DOHH2 (cell line): ENCODE measurements around the gene TCF25.

Source experiments
- H3F3A ChIP-seq: fragments of 200-600 bp; sonication (generic), shearing (Covaris generic); 2 replicates; pipeline ENCODE4 v1.6.0; 2016; ENCODE audit warnings: antibody characterized with exemption, mild to moderate bottlenecking; ENCODE audit not compliant: control insufficient read depth, insufficient read depth
- H3K27ac ChIP-seq: fragments of 200-600 bp; sonication (generic); 2 replicates; pipeline ENCODE4 v1.5.1; 2014; ENCODE audit warnings: low read depth, mild to moderate bottlenecking, low read length, moderate library complexity
- H3K27me3 ChIP-seq: fragments of 200-600 bp; sonication (generic); 2 replicates; pipeline ENCODE4 v1.6.1; 2014; ENCODE audit warnings: mild to moderate bottlenecking, low read length, mixed read lengths; ENCODE audit not compliant: control insufficient read depth
- H3K36me3 ChIP-seq: fragments of 200-600 bp; sonication (generic); 2 replicates; pipeline ENCODE4 v1.6.1; 2014; ENCODE audit warnings: mild to moderate bottlenecking, low read length, moderate library complexity, mixed read lengths; ENCODE audit not compliant: control insufficient read depth
- H3K4me1 ChIP-seq: fragments of 200-600 bp; sonication (generic); 2 replicates; pipeline ENCODE4 v1.6.1; 2014; ENCODE audit warnings: mild to moderate bottlenecking, low read length, mixed read lengths; ENCODE audit not compliant: control insufficient read depth
- H3K4me2 ChIP-seq: fragments of 200-600 bp; sonication (generic); 2 replicates; pipeline ENCODE4 v1.6.0; 2014; ENCODE audit warnings: mild to moderate bottlenecking, low read length, moderate library complexity
- H3K4me3 ChIP-seq: fragments of 200-600 bp; sonication (generic); 2 replicates; pipeline ENCODE4 v1.5.1; 2014; ENCODE audit warnings: mild to moderate bottlenecking, low read length, mixed read lengths
- H3K79me2 ChIP-seq: fragments of 200-600 bp; sonication (generic); 2 replicates; pipeline ENCODE4 v1.6.1; 2014; ENCODE audit warnings: mild to moderate bottlenecking, low read length, mixed read lengths; ENCODE audit not compliant: control insufficient read depth
- H3K9me2 ChIP-seq: fragments of 200-600 bp; sonication (generic); replicated peaks from 2 replicates; pipeline ENCODE4 v1.6.1; 2014; ENCODE audit warnings: mild to moderate bottlenecking, low read length, mixed read lengths; ENCODE audit not compliant: control insufficient read depth
- H3K9me3 ChIP-seq: fragments of 200-600 bp; sonication (generic); 2 replicates; pipeline ENCODE4 v1.6.1; 2014; ENCODE audit warnings: antibody characterized with exemption, low read length, mixed read lengths; ENCODE audit not compliant: control insufficient read depth, insufficient read depth
- H4K20me1 ChIP-seq: fragments of 200-600 bp; sonication (generic); 2 replicates; pipeline ENCODE4 v1.6.0; 2014; ENCODE audit warnings: low read depth, mild to moderate bottlenecking, antibody characterized with exemption, low read length, moderate library complexity; ENCODE audit not compliant: control insufficient read depth, insufficient read depth
- CTCF ChIP-seq: fragments of 200-600 bp; sonication (generic); IDR thresholded peaks from one replicate; pipeline ENCODE4 v1.5.1; 2014; ENCODE audit warnings: antibody characterized with exemption, mild to moderate bottlenecking, low read depth, low read length; ENCODE audit not compliant: poor library complexity, severe bottlenecking
- EZH2phosphoT487 ChIP-seq: fragments of 200-600 bp; sonication (generic); IDR thresholded peaks from 2 replicates; pipeline ENCODE4 v1.6.1; 2017; ENCODE audit warnings: borderline replicate concordance, mild to moderate bottlenecking, antibody characterized with exemption, low read length, moderate library complexity, mixed read lengths

The TCF25 gene

DNA sequence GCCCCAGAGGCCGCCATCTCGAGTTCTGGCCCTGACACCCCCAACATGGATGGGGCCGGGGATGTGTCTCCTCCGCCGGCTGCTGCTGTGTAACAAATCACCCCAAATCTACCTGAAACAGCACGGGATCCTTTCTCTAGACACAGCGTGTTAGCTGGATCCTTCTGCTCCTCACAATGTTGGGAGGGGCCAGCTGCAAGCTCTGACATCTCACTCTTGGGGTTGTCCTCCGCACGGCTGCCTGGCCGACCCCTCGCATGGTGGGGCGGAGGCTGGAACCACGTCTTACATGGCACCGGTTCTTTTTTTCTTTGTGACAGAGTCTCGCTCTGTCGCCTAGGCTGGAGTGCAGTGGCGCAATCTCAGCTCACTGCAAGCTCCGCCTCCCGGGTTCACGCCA is 63.6 kb downstream of the TCF25 start:
- no peaks in the 10 kb centered on the region for H3K9me2 ChIP-seq
- no peaks in the 10 kb centered on the region for H3K9me3 ChIP-seq
- H3K79me2 ChIP-seq, result peaks cover 9% of the 10 kb centered on the region
- no peak overlapping the region for H3K27ac ChIP-seq
- H3K27me3 ChIP-seq, result no peaks in the 10 kb centered on the region
- peaks cover 64% of the 10 kb centered on the region for H3K36me3 ChIP-seq
- no peak overlapping the region for H3K4me2 ChIP-seq
- TF ChIP-seq EZH2phosphoT487 (no peak), CTCF (no peak)
- H3F3A ChIP-seq, result peaks cover 41% of the 10 kb centered on the region
- no peak overlapping the region for H3K4me3 ChIP-seq
- H4K20me1 ChIP-seq, result peaks cover 3% of the 10 kb centered on the region; the same call in 1 of the 2 replicates
- H3K4me1 ChIP-seq, result peaks cover 42% of the 10 kb centered on the region

DNA sequence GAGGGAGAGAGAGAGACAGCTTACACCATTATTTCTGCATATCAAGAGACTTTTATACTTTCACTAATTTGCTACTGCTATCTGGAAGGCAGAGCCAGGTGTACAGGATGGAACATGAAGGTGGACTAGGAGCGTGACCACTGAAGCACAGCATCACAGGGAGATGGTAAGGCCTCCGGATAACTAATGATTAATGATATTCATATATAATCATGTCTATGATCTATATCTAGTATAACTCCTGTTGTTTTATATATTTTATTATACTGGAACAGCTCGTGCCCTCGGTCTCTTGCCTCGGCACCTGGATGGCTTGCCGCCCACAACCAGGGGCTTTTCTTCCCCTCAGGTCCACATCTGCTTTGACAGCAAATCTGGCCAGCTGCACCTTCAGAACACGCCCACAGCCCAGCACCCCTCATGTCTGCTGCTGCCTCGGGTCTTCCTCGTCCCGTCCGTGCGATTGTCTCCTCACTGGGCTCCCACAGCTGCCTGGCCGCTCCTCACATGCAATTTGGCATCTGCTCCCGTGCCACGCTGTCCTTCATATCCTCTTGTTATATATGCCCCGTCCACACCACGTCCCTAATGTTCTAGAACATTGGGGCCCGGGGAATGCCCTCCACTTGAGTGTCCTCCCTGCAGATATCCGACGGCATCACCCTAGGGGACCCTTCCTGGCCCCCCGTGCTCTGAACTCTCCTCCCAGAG is 64.9 kb downstream of the TCF25 start:
- H3K4me2 ChIP-seq, result no peak overlapping the region
- no peaks in the 10 kb centered on the region for H3K9me3 ChIP-seq
- no peaks in the 10 kb centered on the region for H3K27me3 ChIP-seq
- peaks cover 50% of the 10 kb centered on the region for H3K36me3 ChIP-seq
- H3K27ac ChIP-seq, result peak overlapping the region; percentile 93
- no peak overlapping the region for H3K4me3 ChIP-seq
- H4K20me1 ChIP-seq, result no peaks in the 10 kb centered on the region
- H3K9me2 ChIP-seq, result no peaks in the 10 kb centered on the region
- peaks cover 50% of the 10 kb centered on the region for H3F3A ChIP-seq
- 0 out of 2 replicates have a peak, but pooled peaks cover 3% of the 10 kb centered on the region for H3K79me2 ChIP-seq
- TF ChIP-seq EZH2phosphoT487, result no peak
- no peak for TF ChIP-seq CTCF
- H3K4me1 ChIP-seq, result peaks cover 56% of the 10 kb centered on the region

- Histone ChIP-seq H3K4me2 (peak overlapping the region; percentile 100), H3K4me1 (peaks cover 82% of the 10 kb centered on the region), H3F3A (peaks cover 56% of the 10 kb centered on the region)
Observed at GRCh38 chr16:89944773-89945172, 71.4 kb downstream of the TCF25 start.

More at GRCh38 chr16:89944773-89945172, 71.4 kb downstream of the TCF25 start:
- Histone ChIP-seq H3K79me2 (peaks cover 29% of the 10 kb centered on the region), H4K20me1 (no peaks in the 10 kb centered on the region), H3K9me3 (no peaks in the 10 kb centered on the region), H3K9me2 (no peaks in the 10 kb centered on the region), H3K36me3 (peaks cover 21% of the 10 kb centered on the region), H3K4me3 (peak overlapping the region; percentile 44), H3K27me3 (no peaks in the 10 kb centered on the region), H3K27ac (peak overlapping the region; percentile 93)
- no peak for TF ChIP-seq CTCF
- TF ChIP-seq EZH2phosphoT487, result no peak
